Epidermal melanocyte (primary cell): ENCODE data around the gene JMJD6.

Experiments used
- DNase-seq: peaks from one replicate; pipeline ENCODE4 v3.0.0; 2011; ENCODE audit warnings: low spot score; ENCODE audit not compliant: insufficient read length

Gene JMJD6

DNA sequence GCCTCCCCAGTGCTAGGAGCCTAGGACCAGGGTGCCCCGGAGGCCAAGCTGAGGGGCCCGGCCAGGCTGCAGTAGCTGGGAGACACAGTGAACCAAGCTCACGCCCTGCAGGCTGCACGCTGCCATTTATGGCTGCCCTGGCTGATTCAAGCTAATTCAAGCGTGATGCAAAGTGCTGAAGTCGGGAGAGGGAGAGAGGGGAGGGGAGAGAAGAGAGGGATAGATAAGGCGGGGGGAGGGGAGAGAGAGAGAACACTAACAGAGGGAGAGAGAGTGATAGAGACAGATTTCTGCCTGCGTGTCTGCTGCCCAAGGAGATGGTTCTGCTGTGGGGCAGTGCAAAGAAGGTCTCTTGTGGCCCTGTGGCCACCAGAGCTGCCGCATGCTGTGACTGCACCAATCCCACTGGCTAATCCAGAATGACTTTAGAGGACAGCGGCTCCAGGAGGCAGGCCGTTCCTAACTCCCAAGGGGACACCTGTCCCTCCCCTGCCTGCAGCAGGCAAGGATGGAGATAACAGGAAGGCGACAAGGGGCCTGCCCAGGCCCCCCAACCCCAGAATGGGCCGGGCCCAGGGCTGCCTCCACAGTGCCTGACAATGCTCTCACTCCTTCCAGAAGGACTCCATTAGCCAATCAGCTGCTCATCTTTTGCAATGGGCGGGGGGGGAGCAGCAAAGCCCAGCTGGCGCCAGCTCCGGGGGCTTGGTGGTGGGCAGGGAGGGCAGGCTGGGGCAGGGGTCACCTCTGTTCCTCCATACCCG lies 28.5 kb downstream of the JMJD6 start:
- DNase-seq = no peak

DNA sequence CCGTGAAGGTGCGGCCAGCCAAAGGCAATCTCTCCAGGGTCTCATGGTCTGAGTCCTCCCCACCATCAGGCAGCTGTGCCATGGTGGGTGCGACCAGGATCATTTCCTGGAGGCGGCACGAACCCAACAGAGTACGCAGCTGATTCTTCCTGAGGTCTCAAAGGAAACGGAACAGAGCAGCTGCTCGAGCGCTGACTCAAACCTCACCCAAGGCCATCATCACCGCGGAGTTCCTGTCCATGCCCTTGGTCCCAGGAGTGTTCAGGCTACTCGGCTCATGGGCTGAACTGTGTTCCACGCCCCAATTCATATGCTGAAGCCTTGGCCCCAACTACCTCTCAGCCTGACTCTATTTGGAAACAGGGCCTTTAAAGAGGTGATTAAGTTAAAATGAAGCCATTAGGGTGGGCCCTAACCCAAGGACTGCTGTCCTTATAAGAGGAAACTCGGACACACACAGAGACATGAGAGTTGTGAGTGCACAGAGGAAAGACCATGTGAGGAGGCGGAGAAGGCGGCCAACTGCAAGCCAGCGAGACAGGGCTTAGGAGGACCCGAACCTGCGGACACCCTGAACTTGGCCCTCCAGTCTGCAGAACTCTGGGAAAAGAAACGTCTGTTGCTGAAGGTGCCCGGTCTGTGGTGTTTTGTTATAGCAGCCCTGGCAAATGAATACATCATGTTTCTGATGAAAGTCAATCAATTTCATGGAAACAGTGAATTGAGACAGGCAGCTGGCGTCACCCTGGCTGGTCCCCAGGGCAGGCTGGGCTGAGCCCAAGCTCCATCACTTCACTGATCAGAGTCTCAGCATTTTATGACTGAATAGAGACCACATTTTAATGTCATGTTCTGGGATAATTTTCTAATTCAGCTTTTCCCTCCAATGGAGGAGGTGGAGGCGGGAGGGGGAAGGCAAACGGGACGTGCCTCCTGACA lies 29.4 kb downstream of the JMJD6 start:
- no peak for DNase-seq

DNA sequence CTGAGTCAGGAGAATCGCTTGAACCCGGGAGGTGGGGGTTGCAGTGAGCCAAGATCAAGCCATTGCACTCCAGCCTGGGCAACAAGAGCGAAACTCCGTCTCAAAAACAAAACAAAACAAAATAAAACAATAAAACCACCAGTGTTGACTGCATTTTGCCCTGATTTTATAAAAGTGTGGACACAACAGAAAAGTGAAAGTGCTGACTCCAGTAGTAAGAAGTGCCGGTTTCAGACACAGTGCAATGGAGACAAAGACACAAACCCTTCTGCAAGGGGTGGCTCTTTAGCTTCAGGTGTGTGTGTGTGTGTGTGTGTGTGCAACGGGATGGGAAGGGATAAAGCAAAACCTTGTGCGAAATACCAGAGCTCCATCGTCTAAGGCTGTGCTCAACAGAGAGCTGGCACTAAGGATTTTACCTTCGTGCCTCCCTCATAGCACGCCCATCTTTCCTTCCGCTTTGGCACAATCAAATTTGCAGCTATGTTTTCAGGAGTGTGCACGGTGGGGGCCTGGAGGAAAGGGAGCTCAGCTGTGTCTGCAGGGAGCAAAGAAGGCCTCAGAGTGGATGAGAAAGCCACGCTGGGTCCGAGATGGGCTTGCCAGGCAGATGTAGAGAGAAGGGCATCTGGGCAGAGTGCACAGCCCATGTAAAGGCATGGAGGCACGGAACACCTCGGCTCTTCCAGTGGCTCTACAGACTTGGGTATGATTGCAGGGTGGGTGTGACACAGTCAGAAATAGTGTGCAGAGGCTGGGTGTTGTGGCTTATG lies 31.2 kb downstream of the JMJD6 start:
- DNase-seq = no peak

DNA sequence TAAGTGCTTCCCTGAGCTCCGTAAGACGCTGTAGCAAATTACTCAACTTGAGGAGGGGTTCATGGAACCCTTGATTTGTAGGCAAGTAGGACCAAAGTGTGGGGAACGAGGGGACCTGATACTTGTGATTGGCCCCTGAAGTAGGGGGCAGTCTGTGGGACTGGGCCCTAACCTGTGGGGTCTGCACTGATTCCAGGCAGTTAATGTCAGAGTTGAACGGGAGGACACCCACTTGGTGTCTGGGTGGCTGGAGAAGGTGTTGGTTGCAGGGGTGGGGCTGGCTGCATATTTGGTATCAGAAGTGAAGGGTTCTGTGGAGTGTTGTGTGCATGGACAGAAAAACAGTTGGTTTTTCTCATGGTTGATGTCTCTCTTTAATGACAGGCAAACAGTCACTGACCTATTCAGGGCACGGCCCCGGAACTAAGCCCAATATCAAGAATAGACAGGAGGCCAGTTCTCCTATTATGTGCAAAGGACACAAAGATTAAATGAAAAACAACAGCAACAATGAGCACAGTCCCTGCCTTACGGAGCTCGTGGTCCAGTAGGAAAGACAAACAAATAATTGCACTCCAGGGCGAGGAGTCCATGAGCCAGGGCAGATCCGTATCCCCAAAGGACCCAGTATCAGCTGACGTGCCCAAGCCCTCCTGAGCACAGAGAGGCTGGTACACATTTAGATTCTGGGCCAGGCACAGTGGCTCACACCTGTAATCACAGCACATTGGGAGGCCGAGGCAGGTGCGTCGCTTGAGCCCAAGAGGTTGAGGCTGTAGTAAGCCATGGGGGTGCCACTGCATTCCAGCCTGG lies 34.8 kb downstream of the JMJD6 start:
- DNase-seq = no peak

DNA sequence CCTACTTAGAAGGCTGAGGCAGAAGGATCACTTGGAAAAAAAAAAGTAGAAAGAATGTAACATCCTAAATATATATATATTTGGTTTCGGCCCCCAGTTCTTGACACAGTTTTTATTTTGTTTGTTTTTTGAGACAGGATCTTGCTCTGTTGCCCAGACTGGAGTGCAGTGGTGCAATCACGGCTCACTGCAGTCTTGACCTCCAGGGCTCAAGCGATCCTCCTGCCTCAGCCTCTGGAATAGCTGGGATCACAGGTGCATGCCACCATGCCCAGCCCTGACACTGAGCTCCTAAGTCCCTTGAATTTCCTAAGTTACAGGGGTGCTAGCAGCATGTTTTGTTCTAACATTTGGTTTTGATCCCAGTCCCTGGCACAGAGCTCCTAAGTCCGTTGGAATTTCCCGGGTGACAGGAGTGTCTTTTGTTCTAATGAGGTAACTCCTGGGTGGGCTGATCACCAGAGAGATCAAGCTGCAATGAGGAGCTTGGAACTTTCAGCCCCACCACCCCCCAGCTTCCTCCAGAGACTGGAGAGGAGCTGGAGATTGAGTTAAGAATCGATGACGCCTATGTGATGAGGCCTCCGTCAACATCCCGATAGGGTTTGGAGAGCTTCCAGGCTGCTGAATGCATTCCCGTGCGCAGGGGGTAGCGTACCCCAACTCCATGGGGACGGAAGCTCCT lies 35.7 kb downstream of the JMJD6 start:
- DNase-seq = no peak

DNA sequence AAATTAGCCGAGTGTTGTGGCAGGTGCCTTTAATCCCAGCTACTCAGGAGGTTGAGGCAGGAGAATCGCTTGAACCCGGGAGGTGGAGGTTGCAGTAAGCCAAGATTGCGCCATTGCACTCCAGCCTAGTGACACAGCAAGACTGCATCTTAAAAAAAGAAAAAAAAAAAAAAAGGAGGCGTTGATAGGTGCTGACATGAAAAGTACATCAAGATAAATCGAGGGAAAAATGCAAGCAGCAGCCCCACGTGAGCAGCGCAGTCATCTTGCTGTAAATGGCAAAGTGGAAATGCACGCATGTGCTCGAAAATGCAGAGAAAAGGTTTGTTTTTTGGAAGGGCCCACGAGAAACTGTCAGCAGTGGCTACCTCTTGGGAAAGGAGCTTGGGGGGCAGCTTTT lies 36.5 kb downstream of the JMJD6 start:
- no peak for DNase-seq

DNA sequence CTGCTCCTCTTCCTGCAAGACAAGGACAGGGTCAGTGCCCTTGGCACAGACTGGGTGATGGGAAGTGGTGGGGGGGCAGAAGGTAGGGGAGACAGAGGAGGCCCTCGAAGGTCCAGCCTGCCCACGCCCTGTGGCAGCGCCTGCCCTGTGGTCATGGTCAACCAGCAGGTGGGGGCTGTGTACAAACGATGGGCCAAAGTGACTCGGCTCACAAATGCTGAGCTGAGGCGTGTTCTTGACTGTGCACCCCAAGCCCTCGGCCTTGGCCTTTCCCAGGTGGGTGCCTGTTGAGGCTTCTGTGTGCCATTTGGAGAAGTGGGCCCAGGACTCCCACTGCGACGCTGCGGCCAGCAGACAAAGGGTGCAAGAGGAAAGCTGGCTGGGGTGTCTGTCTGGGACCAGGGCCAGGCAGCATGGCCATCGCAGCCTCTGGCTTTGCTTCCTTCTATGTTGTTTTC lies 38.2 kb downstream of the JMJD6 start:
- no peak for DNase-seq

DNA sequence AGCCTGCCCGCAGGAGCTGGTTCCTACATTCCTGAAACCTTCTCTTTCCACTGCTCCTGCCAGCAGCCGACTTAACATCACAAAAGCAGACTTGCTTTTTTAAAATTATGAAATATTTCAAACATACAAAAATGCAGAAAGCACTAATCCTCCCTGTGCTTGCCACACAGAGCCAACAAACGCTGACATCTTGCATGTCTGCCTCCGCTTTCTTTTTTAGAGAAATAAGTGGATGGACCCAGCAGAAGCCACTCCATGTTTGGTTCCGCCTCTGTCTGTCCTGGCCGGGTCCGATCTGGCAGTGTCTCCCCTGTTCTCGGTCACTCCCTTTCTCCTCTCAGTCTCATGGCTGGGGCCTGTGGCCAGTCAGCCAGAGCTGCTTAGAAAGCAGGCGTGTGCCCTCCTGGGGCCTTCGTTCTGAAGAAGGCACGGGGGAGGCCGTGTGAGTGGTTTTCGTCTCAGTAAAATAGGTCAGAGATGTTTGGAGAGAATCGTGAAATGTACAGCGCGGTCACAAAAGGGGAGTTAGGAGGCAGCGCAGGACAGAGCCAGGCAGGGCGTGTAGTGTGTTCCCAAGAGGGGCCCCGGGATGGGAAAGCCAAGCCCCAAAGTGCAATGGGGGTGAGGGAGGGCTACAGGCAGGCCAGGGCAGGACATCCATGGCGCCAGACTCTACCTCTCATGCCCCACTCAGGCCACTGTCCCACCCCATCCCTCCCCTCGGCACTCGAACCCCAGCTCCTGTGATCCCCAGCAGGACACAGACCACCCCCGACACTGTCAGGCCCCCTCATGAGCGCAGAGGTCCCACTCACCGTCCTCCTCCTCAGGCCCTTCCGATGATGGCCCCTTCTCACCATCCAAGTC lies 38.9 kb downstream of the JMJD6 start:
- DNase-seq = no peak

DNA sequence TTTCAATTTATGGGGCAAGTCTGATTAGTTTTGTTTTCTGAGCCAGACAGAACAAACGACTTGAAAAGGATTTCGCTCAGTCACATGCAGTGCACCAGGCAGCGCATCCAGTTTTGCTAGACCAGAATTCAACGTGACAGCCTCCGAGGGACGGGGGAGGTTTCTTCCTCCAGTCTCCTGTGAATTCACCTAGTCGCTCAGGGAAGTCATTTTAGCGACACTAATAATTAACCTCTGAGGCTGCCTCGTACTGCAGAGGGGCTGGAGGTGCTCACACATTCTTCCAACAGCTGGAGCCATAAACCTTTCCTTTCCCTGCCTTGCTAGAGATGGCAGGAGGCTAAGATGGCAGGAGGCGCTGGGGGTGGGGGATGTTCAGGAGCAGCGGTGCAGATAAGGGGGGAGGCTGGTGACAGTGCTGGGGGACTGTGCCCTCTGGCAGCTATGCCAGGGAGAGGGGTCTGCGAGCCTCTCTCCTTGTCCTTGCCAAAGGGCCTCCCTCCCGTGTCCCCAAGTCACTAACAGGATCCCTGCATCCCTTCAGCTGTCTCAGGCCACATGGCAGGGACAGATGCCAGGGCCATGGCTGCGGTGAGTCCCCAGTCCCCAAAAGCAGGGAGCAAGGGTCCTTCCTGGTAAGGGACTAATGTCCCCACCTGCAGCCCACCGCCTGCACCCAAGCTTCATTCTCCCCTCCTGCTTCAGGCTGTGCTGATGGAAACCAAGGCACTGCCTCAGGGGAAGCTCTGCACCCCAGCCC lies 39.7 kb downstream of the JMJD6 start:
- no peak for DNase-seq

DNA sequence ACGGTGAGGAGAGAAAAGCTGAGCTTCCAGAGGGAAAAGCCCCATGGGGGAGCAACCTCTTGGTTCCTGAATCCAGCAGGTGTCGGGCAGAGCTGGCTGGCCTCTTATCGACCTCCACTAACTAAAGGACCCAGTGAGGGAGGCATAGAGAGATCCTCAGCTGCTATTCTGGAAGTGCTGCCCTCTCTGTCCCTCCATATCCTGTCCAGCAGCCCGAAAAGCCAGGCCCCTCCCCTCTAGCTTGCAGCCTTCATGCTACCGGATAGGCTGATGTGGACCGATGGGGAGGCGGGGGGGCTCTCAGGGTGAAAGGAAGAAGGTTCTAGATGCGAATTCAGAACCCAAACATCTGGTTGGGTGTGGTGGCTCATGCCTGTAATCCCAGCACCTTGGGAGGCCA lies 40.6 kb downstream of the JMJD6 start:
- no peak for DNase-seq

DNA sequence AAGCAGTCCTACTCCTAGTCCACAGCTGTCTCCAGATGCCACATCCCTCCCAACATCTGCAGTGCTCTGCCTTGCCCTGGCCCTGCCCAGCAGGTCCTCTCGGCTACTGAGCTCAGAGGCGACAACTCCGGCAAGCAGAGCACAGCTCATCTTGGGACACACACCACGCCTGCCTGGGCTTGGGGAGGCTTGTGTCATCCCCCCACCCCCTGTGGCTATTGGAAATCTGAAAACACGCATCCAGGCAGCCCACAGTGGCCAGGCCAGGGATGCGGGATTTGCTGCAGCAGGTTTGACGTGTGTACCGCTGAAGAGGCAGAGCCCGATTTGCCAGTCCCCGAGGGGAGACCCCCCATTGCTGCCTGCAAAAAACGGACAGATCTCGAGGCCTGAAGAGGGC lies 41.0 kb downstream of the JMJD6 start:
- no peak for DNase-seq

DNA sequence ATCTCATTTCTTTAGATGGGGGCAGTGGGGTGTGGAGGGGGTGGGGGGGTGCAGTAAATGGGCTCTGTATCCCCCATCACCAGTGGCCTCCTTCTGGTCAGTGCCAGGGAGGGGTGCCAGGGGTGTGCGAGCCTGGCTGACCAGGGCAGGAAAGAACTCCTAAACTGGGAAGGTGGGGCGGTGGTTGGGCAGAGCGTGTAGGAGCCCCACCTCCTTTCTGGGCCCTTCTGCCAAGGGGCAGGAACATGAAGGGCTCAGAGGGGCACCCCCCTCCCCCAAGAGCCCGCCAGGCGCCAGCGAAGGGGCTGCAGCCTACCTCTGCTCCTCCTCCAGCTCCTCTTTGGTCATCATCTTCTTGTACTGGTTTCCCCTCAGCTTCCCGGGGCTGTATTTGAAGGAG lies 41.6 kb downstream of the JMJD6 start:
- no peak for DNase-seq

DNA sequence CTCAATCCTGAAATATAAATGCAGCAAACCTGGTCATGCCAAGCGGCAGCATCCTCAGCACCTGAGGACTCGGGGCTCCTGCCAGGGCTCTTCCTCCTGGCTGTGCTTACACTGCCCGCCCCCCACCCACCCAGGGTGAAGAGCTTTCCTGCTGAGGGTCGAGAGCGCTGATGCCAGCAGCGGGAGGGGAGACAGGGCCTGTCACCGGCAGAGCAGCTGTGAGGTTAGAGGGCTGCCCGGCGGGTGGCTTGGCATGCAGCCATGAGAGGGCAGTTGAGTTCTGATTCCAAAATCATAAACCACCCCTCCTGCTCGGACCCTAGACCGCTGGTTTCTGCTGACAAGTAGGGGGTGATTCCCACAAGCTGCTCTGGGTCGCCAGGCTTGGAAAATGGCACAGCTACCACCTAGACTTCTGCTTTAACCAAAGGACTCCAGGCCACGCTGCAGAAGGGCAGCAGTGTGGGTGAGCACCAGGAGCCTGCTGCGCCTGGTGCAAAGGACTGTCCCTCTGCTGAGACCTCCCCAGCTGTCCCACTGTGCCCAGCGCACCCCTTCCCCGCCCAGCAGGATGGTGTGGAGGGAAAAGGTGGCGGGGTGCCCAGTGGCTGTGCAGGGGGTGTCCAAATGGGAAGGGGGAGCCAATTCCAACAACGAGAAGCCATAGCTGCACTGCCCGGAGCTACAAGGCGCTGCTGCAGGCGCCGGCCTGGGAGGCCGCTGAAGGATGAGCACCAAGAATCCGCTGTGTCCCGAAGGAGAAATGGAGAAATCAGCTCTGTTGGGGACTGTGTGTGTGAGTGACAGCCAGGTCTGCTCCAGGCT lies 42.3 kb downstream of the JMJD6 start:
- DNase-seq = no peak

DNA sequence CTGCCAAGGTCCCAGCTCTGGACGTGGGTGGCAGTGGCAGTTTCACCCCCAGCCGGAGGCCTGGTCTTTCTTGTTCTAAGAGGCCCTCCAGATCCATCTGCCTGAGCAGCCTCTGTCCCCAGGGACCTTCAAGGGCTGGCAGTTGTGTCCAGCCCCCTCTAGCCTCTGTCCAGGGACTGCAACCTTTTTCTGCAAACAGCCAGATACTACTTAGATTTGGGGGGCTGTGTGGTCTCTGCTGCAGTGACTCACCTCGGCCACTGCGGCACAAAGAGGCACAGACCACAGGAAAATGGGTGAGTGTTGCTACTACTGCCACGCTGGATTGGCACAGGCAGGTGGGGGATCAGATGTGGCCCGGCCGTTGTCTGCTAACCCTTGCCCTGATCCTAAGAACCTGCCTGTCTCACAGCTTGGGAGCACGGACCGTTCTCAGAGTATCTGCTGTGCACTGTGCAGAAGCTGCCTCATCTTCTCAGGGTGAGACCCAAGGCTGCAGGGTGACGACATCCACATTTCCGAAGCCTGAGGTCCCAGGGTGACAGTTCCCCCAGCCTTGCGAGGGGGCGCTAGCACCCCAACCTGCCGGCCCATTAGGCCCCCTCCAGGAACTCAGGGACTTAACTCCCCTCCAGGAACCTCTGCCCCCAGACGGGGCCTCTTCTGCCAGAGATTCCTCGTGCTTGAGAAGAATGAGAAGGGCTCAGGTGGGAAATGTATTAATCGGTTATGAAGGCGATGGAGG lies 43.2 kb downstream of the JMJD6 start:
- DNase-seq = no peak

DNA sequence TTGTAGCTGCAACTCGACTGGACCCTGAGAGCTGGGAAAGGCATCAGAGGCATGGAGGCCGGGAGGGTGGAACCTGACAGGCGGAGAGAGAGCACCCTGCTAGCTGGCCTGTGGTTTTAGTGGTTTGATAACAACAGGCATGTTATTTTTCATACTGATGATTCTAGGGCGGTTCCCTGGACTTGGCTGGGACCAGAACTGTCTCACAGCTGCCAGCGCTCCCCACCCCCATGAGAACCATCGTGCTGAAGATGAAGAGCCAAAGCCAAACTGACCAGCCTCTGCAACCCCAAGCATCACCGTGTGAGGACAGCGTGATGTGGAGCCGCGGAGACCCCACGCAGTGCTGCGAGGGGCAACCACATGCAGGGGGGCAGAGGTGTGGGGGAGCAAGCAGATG lies 44.1 kb downstream of the JMJD6 start:
- DNase-seq = no peak

DNA sequence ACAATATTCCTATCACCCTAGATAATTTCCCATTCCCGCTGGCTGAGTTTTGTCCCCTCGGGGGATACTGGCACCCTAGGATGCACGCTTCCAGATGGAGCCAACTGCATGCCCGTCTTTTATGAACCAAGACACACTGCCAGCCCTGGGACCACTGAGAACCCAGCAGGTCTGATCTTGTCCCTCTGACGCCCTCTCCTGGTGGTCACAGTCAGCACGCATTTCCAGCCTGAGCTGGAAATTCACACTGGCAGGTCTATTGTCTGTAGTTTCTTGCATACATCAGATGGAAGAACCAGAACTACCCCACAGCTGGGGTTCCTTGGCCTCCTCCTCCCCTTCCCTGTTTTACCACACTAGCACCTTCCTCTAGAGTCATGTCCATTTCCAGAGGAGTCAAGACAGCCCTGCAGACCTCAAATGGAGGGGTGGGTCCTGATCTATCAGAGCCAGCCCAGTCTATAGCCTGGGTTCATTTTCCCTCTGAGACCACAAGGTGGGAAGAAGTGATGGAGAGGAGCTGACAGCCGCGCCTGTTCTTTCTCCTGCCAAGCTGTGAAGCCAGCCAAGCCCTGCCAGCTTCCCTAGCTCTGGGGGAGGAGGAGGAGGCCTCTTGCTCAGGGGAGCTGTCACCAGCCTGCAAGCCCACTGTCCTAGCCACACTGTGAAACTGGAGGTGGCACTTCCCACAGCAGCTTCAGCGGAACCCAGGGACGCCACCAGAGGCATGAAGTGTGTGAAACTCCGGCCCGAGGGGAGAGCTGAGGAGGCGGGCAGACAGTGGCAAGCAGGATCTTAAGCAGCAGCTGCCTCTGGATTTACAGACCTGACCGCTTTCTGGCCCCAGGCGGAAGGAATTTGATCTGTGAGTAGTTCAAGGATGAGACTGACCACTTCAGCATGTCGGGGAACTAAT lies 44.9 kb downstream of the JMJD6 start:
- DNase-seq = peak; percentile 74
